Pulmonary artery endothelial cell (primary cell): ENCODE results near the gene LYZ. TPM values are rescaled to one million over a fixed set of nuclear protein-coding genes. Genes with fewer than 3 reads are reported as not detected.
A peak's percentile ranks its signal among the peaks of the same experiment; 100 is the strongest.

Experiments
- DNase-seq: peaks from one replicate; pipeline ENCODE4 v3.0.0-alpha.2; 2011; ENCODE audit warnings: low read depth, low spot score
- total RNA-seq: library from RNA; depleted of rRNA; stranded (reverse); fragments of >200 nt; gene quantifications from 2 replicates; pipeline ENCODE4 v1.2.3, GENCODE V29; 2014

Gene LYZ
- total RNA-seq, 1 donor from 2014 or later = not detected

GRCh38 chr12:69338936-69339335 lies 9.2 kb upstream of the LYZ start:
- DNase-seq = no peak

- DNase-seq = no peak
Observed at GRCh38 chr12:69339999-69340398, 8.2 kb upstream of the LYZ start.

GRCh38 chr12:69341328-69341727 lies 6.9 kb upstream of the LYZ start:
- no peak for DNase-seq

- DNase-seq = no peak
Observed at GRCh38 chr12:69342421-69342820, 5.8 kb upstream of the LYZ start.

- DNase-seq = no peak
Observed at GRCh38 chr12:69343357-69343756, 4.8 kb upstream of the LYZ start.

GRCh38 chr12:69343885-69344612 lies 4.1 kb upstream of the LYZ start:
- DNase-seq = no peak

- no peak for DNase-seq
Observed at GRCh38 chr12:69345077-69345476, 3.1 kb upstream of the LYZ start.

- DNase-seq = no peak
Observed at GRCh38 chr12:69345742-69346141, 2.4 kb upstream of the LYZ start.

- DNase-seq = no peak
Observed at GRCh38 chr12:69350002-69350626, 1.9 kb downstream of the LYZ start.

GRCh38 chr12:69350777-69351176 lies 2.6 kb downstream of the LYZ start:
- DNase-seq = no peak

GRCh38 chr12:69351462-69352236 lies 3.5 kb downstream of the LYZ start:
- no peak for DNase-seq

- no peak for DNase-seq
Observed at GRCh38 chr12:69352904-69353303, 4.7 kb downstream of the LYZ start.

- no peak for DNase-seq
Observed at GRCh38 chr12:69354172-69354555, 6.0 kb downstream of the LYZ start.

- no peak for DNase-seq
Observed at GRCh38 chr12:69354556-69355187, 6.5 kb downstream of the LYZ start.

GRCh38 chr12:69355363-69356028 lies 7.3 kb downstream of the LYZ start:
- DNase-seq = no peak

GRCh38 chr12:69359531-69360347 lies 11.6 kb downstream of the LYZ start, which contains the start of gene YEATS4:
TSS of gene YEATS4 (plus strand) at chr12:69359743. CDS start at chr12:69359973, 230 bp downstream.
- peak; percentile 68 for DNase-seq

- no peak for DNase-seq
Observed at GRCh38 chr12:69360348-69360672, 12.1 kb downstream of the LYZ start.

GRCh38 chr12:69366796-69367195 lies 18.6 kb downstream of the LYZ start:
- no peak for DNase-seq

GRCh38 chr12:69368171-69368570 lies 20.0 kb downstream of the LYZ start:
- no peak for DNase-seq

- DNase-seq = no peak
Observed at GRCh38 chr12:69383074-69383473, 34.9 kb downstream of the LYZ start.

GRCh38 chr12:69385038-69385437 lies 36.9 kb downstream of the LYZ start:
- DNase-seq = no peak
